Uterus (tissue), 4 donors: ENCODE data around the gene COX10. TPM values are rescaled to one million over a fixed set of nuclear protein-coding genes. Genes with fewer than 3 reads are reported as not detected.
"Not testable (repeated sequence)": the region's sequence is repeated elsewhere in the genome, so short reads cannot be mapped to it uniquely, and the experiment has no call there.

Experiments
- DNase-seq, 2 donors: peaks; one replicate each; pipeline ENCODE4 v3.0.0-alpha.2; 2019 to 2020
- H3K27ac ChIP-seq, 2 donors: fragments of 200-600 bp; sonication (generic); 1 replicate in 1 of 2; 2 replicates in 1 of 2; pipeline ENCODE4 v1.5.1; 2016 to 2018
- H3K27me3 ChIP-seq, 2 donors: fragments of 200-600 bp; sonication (generic); one replicate each; pipeline ENCODE4 v1.5.1; 2018 to 2019; ENCODE audit warnings: control low read depth in 1 of 2
- H3K36me3 ChIP-seq, 2 donors: fragments of 200-600 bp; sonication (generic); one replicate each; pipeline ENCODE4 v1.5.1; 2019; ENCODE audit warnings: control low read depth in 1 of 2
- H3K4me1 ChIP-seq, 2 donors: fragments of 200-600 bp; sonication (generic); one replicate each; pipeline ENCODE4 v1.5.1; 2018 to 2019; ENCODE audit warnings: control low read depth in 1 of 2
- H3K4me3 ChIP-seq, 2 donors: fragments of 200-600 bp; sonication (generic); 1 replicate in 1 of 2; 2 replicates in 1 of 2; pipeline ENCODE4 v1.5.1; 2018 to 2019; ENCODE audit warnings: mild to moderate bottlenecking in 1 of 2
- H3K9me3 ChIP-seq, 2 donors: fragments of 200-600 bp; sonication (generic); one replicate each; pipeline ENCODE4 v1.5.1; 2019; ENCODE audit warnings: control low read depth in 1 of 2
- CTCF ChIP-seq, 4 experiments: fragments of 200-600 bp in 2 of 4; fragments of 450-650 bp in 2 of 4; sonication (generic) in 2 of 4; IDR thresholded peaks; one replicate each; pipeline ENCODE4 v1.5.1; 2016 to 2019; ENCODE audit warnings: antibody characterized with exemption in 4 of 4, mild to moderate bottlenecking in 2 of 4, moderate library complexity in 1 of 4
- POLR2A ChIP-seq, 2 donors: fragments of 450-650 bp; IDR thresholded peaks; one replicate each; pipeline ENCODE4 v1.6.1; 2016; ENCODE audit warnings: antibody characterized with exemption in 2 of 2, mild to moderate bottlenecking in 1 of 2, moderate library complexity in 1 of 2
- intact Hi-C: fragments of 100-400 bp; cut with DNase I; formaldehyde crosslinking; loops from one replicate; pipeline ENCODE4 v1.15.1; 2023; ENCODE audit warnings: low total_unique reads
- total RNA-seq, 4 donors: library from RNA; depleted of rRNA in 3 of 4; stranded (reverse); fragments of >200 nt in 3 of 4; gene quantifications; one replicate each; pipeline versions ENCODE4 v1.1.0 to v1.2.4, GENCODE V29; 2014 to 2023
- donor health status: DM: yes; HTN: yes; CAD: no.

The COX10 gene
- total RNA-seq, 4 donors from 2014 or later, result 3.2 to 23.4 (median 10.9) TPM

- H3K4me1 ChIP-seq, H3K4me3 ChIP-seq, intact Hi-C loops, DNase-seq, H3K9me3 ChIP-seq, H3K27ac ChIP-seq, H3K36me3 ChIP-seq, H3K27me3 ChIP-seq: not testable (repeated sequence)
Observed at GRCh38 chr17:14192039-14192438, 122.7 kb downstream of the COX10 start.

DNA sequence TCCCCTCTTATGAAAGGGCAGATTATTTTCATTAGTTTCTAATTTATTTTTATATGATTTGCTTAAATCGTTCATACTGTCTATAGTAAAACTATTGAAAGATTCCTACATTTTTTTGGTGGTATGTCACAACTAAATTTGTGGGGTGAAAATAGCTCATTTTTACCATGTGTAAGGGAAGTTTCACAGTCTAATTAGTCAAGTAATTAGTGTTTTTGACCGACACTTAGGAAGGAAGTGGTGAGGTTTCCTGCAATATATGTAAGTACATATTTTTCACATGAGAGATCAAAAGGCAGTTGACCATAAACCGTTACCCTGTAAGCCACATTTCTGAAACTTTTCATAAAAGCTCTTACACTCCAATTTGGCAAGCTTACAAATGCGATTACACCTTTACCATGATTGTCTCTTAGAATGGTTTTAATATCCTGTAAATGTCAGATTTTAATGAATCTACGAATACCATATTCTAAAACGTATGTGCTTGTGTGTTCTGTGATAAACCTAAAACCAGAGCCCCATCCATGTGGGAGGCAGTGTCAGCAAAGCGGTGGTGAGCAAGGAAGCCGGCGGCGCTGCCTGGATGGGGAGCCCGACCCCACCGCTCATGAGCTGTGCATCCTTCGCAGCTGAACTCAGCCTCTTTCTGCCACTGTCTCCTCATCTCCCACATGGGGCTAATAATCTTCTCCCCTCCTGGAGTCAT lies 123.5 kb downstream of the COX10 start:
- H3K27ac ChIP-seq, H3K36me3 ChIP-seq, intact Hi-C loops: not testable (repeated sequence)

DNA sequence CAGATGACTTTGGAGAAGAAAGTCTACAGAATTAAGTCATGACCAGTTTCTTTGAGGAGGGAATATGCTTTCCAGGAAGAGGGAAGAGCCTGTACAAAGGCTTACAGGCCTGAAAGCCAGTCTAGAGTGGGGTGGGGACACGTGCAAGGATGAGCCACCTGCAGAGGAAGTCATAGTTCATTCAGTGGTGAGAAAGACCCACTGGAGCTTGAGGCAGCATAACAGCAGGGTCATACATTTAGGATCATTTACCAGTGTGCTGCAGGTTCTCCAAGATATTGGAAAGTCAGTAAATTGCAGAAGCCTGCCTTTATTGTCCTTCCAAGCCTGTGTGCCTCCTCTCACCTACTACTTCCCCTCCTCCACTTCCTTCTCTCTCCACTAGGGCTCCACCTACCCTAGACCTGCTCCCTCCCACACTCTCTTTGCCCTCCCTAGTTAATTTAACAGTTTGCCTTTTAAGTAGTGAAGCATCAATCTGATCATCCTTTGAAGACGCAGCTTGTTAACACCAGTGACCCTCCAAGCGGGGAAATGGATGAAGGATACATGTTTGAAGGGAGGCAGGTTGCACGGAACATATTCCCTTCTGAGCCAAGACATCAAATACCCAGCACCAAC lies 127.2 kb downstream of the COX10 start:
- intact Hi-C loops, result no loop called here
- H3K27ac ChIP-seq, result no peak overlapping the region
- no peak for TF ChIP-seq CTCF (IDR thresholded peaks at IDR 0.05)
- TF ChIP-seq POLR2A (IDR thresholded peaks at IDR 0.05), result no peak
- no peaks in the 10 kb centered on the region for H3K4me1 ChIP-seq
- H3K36me3 ChIP-seq, result no peaks in the 10 kb centered on the region
- H3K9me3 ChIP-seq, result no peaks in the 10 kb centered on the region
- no peaks in the 10 kb centered on the region for H3K27me3 ChIP-seq
- no peak overlapping the region for H3K4me3 ChIP-seq
- no peak for DNase-seq

More for the DNA sequence above, 123.5 kb downstream of the COX10 start:
- not testable (repeated sequence) for H3K4me3 ChIP-seq, DNase-seq, H3K27me3 ChIP-seq, H3K4me1 ChIP-seq, H3K9me3 ChIP-seq

DNA sequence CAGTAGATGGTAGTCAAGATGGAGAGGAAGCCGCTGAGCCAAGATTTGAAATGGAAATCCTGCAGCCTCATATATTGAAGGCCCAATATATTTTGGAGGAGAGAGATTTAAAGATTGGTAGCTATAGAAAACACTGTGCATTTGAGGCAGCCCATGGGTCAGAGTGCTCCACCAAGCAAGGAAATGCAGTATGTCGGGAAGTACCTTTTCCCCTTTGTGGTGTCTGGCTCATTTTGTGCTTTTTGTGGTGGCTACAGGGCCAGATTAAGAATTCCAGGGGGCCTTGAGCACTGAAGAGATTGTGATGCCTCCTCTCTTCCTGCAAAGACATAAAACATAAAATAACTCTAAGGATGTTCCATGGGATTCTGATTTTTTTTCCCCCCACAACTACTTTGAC lies 127.8 kb downstream of the COX10 start:
- no peak for DNase-seq
- intact Hi-C loops, result no loop called here
- Histone ChIP-seq H3K27me3 (no peaks in the 10 kb centered on the region), H3K9me3 (no peaks in the 10 kb centered on the region), H3K4me1 (no peaks in the 10 kb centered on the region), H3K36me3 (no peaks in the 10 kb centered on the region), H3K4me3 (no peak overlapping the region), H3K27ac (no peak overlapping the region)
- TF ChIP-seq CTCF (IDR thresholded peaks at IDR 0.05) (no peak), POLR2A (IDR thresholded peaks at IDR 0.05) (no peak)

DNA sequence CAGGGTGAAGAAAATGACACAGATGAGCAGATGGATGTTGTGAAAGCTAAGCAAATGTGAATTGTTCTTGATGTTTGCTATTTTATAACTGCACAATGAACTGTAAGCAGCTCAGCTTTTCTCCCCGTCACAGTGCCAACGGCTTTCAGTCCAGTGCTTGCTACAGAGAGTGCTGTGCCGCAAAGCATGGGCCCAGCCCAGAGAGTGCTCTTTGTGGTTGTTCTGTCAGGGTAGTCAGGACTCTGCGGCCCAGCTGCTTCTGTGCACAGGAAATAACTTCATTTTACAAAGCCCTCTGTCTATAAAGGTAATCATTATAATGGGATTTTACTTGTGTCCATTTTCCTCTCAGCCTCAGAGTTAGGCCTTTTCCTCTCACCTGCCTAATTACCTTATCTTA lies 128.3 kb downstream of the COX10 start:
- Histone ChIP-seq H3K27ac (no peak overlapping the region), H3K27me3 (no peaks in the 10 kb centered on the region), H3K36me3 (no peaks in the 10 kb centered on the region), H3K9me3 (no peaks in the 10 kb centered on the region), H3K4me3 (no peak overlapping the region), H3K4me1 (no peaks in the 10 kb centered on the region)
- no peak for DNase-seq
- intact Hi-C loops, result no loop called here
- no peak for TF ChIP-seq POLR2A (IDR thresholded peaks at IDR 0.05)
- TF ChIP-seq CTCF (IDR thresholded peaks at IDR 0.05), result no peak

- H3K27ac ChIP-seq, result no peak overlapping the region
- intact Hi-C loops, result no loop called here
- no peak for DNase-seq
- H3K9me3 ChIP-seq, result no peaks in the 10 kb centered on the region
- no peaks in the 10 kb centered on the region for H3K36me3 ChIP-seq
- no peaks in the 10 kb centered on the region for H3K4me1 ChIP-seq
- H3K4me3 ChIP-seq, result no peak overlapping the region
- H3K27me3 ChIP-seq, result no peaks in the 10 kb centered on the region
- TF ChIP-seq POLR2A (IDR thresholded peaks at IDR 0.05) (no peak), CTCF (IDR thresholded peaks at IDR 0.05) (no peak)
Observed at GRCh38 chr17:14198013-14198412, 128.7 kb downstream of the COX10 start.
